Cardiac fibroblast (primary cell): ENCODE data around the gene NPC1.
"Not testable (repeated sequence)": the region's sequence is repeated elsewhere in the genome, so short reads cannot be mapped to it uniquely, and the experiment has no call there.

ENCODE experiments used
- DNase-seq, 2 donors: peaks; one replicate each; pipeline versions ENCODE4 v3.0.0 to v3.0.0-alpha.2; 2010; ENCODE audit warnings: low read depth in 2 of 2
- H3K4me3 ChIP-seq, 2 donors: replicated peaks in 1 of 2; 1 replicate in 1 of 2; 2 replicates in 1 of 2; pipeline ENCODE4 v1.5.1; 2011; ENCODE audit warnings: low read depth in 2 of 2, low read length in 2 of 2, mild to moderate bottlenecking in 2 of 2, moderate library complexity in 1 of 2
- TF ChIP-seq, protein P1 (sequence below): IDR thresholded peaks from one replicate; pipeline ENCODE4 v1.5.1; 2011; ENCODE audit warnings: low read depth, mild to moderate bottlenecking, low read length, inconsistent platforms

The NPC1 gene

DNA sequence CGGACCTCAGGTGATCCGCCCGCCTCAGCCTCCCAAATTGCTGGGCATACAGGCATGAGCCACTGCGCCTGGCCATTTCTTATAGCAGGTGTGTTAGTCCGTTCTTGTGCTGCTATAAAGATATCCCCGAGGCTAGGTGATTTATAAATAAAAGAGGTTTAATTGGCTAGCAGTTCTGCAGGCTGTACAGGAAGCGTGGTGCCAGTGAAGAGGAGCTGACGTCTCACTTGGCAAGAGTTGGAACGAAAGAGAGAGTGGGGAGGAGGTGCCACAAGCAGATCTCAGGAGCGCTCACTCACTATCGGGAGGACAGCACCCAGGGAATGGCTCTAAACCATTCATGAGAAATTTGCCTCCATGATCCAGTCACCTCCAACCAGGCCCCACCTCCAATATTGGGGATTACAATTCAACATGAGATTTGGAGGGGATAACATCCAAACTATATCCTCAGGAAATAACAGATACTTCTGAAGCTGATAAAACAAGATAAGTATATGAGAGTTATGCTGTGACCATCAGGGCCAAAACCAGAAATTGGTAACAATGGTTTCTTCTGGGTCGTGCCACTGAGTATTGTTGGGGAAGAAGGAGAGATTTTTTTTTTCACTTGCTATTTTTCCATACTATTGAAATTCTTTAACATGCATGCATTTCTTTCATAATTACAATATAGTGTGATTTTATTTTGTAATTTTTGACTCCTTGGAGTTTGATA is 90.4 kb downstream of the NPC1 start:
- TF ChIP-seq, protein P1, sequence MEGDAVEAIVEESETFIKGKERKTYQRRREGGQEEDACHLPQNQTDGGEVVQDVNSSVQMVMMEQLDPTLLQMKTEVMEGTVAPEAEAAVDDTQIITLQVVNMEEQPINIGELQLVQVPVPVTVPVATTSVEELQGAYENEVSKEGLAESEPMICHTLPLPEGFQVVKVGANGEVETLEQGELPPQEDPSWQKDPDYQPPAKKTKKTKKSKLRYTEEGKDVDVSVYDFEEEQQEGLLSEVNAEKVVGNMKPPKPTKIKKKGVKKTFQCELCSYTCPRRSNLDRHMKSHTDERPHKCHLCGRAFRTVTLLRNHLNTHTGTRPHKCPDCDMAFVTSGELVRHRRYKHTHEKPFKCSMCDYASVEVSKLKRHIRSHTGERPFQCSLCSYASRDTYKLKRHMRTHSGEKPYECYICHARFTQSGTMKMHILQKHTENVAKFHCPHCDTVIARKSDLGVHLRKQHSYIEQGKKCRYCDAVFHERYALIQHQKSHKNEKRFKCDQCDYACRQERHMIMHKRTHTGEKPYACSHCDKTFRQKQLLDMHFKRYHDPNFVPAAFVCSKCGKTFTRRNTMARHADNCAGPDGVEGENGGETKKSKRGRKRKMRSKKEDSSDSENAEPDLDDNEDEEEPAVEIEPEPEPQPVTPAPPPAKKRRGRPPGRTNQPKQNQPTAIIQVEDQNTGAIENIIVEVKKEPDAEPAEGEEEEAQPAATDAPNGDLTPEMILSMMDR = no peak
- DNase-seq = no peak
- no peak overlapping the region for H3K4me3 ChIP-seq

DNA sequence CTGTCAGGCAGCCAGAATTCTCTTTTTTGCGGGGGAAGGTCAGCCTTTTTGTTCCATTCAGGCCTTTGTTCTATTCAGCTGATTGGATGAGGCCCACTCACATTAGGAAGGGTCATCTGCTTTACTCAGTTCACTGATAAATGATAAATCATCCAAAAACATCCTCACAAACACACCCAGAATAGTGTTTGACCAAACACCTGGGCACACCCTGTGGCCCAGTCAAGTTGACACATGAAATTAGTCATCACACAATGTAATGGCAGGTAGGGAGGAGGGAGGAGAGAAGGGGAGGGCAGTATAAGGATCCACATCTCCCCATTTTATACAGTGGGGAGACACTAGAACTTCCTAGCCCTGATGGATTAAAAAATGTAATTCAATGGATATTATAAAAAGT is 91.3 kb downstream of the NPC1 start:
- H3K4me3 ChIP-seq = no peak overlapping the region
- no peak for DNase-seq
- TF ChIP-seq, protein P1 = no peak

DNA sequence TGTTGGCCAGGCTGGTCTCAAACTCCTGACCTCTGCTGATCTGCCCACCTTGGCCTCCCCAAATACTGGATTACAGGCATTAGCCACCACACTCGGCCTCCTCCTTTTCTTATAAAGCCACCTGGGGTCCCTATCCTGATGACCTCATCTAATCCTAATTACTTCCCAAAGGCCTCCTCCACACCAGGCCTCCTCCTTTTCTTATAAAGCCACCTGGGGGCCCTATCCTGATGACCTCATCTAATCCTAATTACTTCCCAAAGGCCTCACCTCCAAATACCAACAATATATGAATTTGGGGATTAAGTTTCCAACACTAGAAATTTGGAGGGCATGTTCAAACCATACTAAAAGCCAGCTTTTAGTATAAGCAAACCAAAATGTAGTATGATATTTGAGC is 92.7 kb downstream of the NPC1 start:
- TF ChIP-seq, protein P1 = no peak
- no peak for DNase-seq

DNA sequence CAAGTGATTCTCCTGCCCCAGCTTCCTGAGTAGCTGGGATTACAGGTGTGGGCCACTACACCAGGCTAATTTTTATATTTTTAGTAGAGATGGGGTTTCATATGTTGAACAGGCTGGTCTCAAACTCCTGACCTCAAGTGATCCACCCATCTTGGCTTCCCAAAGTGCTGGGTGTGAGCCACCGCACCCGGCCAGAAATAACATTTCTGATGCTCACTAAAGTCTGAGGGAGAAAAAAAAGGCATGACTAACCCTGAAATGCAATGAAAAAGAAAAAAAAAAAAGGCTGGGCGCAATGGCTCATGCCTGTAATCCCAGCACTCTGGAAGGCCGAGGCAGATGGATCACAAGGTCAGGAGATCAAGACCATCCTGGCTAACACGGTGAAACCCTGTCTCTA is 96.7 kb downstream of the NPC1 start:
- DNase-seq = peak in 1 of 2 donors; percentile 63
- not testable (repeated sequence) for H3K4me3 ChIP-seq

More for the DNA sequence above, 92.7 kb downstream of the NPC1 start:
- no peak overlapping the region for H3K4me3 ChIP-seq

DNA sequence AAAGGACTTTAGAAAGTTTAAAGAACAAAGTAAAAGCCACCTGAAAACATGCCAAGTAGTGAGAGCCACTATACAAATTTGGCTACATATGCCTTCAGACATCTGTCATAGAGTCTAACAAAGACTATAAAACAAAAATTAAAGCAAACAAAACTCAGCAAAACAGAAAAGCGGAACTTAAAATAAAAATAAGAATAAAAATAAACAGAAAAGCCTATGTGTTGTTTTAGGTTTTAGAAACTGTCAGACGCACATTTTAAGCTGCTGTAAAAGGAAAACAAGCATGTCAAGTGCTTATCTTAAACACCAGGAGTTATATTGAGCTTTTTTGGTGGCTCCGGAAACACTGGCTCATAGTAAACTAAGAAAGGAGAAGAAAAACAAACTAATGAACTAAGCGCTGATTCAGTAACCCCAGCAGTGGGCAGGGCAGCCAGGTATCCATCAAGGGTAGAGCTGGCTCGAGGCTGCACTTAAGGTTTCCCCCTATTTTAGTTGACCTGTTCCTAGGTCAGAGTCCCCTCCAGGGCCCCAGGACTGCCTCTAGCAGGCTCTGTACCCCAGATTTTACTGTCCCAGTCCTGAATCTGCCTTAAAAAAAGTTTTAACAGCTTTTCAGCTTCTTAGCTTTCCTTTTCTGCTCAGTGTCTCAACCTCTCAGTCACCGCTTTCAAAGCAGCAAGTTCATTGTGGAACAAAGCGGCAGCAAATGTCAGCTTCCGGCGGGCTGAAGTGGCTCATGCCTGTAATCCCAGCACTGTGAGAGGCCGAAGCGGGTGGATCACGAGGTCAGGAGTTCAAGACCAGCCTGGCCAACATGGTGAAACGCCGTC is 98.4 kb downstream of the NPC1 start:
- H3K4me3 ChIP-seq = no peak overlapping the region
- peak; percentile 21 to 26 for DNase-seq
- TF ChIP-seq, protein P1 = no peak

DNA sequence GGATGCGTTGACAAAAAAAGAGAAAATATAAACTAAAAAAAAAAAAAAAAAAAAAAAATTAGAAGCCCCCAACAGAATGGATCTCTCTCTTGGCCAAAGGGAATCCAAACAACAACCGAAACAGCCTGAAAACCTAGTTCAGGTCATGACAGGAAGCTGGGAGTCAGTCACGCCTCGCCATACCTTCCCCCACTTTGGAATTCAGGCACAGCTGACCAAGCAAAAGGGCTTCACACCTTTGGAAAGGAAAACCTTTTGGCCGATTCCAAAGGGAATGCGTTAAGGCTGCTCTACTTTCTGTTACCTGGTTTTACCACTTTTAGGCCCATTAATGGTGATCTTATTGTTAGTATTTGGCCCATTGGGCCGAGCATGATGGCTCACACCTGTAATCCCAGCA is 100.9 kb downstream of the NPC1 start:
- no peak overlapping the region for H3K4me3 ChIP-seq
- TF ChIP-seq, protein P1 = no peak
- no peak for DNase-seq

DNA sequence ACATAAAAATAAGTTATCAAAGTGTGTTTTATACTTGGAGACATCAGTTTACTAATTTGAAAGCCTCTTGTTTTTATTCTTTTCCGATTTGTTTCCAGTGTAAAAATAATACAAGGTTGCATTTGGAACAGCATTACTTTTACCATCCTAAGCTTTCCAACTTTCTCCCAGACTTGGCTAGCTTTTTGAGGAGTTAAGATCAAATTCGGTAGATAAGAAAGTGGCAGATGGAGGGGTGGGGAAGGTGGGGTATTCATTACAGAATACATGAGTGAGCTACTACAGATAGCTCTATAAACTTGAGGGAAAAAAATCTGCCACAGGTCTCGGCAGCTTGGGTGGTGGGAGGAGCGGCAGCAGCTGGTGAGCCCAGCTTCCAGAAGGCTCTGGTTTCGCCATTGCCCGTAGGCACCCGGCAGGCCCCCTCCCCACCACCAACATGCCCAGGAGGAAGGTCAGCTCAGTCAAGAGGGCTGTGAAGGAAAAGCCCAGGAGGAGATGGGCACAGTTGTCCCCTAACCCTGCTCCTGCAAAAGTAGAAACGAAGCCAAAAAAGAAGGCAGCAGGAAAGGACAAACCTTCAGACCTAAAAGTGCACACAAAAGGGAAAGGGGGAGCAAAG is 101.6 kb downstream of the NPC1 start:
- no peak overlapping the region for H3K4me3 ChIP-seq
- no peak for DNase-seq
- TF ChIP-seq, protein P1 = no peak
